DMS 273 (cell line): ENCODE measurements around the gene TMEM151A.

ENCODE experiments used
- DNase-seq: peaks from one replicate; lab custom pipeline; 2025; ENCODE audit not compliant: unreplicated experiment; lab: John Stamatoyannopoulos, UW

The TMEM151A gene

DNA sequence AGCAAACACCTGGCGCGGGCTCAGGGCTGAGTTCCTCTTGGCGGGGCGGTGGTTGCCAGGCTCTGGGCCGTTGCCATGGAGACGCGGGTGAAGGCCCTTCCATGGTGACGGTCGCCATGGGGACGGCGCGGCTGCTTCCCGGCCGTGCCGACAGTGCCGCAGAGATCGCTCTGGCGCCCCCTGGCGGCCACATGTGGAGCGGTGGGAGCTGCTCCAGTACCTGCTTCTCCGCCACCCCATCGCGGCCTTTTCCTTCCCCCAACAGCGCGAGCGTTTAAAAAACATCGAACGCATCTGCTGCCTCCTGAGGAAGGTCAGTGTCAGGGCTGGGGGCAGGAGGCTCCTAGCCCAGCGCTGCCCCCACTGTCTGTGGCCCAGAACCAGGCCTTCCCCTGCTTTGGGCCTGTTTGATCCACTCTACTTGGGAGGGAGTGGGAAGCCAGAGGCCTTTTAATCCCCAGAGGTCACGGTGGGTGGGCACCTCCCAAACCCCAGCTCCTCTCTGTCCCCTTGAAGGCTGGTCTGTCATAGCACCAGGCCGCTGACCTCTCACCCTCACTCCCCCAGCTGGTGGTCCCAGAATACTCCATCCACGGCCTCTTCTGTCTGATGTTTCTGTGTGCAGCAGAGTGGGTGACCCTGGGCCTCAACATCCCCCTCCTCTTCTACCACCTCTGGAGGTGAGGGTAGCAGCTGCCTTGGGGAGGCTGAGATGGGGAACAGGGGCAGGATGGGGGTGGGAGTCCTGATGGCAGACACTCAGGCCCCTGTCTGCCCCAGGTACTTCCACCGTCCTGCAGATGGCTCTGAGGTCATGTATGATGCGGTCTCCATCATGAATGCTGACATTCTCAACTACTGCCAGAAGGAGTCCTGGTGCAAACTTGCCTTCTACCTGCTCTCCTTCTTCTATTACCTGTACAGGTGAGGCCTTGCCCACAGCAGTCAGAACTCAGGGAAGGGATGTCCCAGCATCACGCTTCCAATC lies 8.9 kb upstream of the TMEM151A start:
- DNase-seq: peak; percentile 99

DNA sequence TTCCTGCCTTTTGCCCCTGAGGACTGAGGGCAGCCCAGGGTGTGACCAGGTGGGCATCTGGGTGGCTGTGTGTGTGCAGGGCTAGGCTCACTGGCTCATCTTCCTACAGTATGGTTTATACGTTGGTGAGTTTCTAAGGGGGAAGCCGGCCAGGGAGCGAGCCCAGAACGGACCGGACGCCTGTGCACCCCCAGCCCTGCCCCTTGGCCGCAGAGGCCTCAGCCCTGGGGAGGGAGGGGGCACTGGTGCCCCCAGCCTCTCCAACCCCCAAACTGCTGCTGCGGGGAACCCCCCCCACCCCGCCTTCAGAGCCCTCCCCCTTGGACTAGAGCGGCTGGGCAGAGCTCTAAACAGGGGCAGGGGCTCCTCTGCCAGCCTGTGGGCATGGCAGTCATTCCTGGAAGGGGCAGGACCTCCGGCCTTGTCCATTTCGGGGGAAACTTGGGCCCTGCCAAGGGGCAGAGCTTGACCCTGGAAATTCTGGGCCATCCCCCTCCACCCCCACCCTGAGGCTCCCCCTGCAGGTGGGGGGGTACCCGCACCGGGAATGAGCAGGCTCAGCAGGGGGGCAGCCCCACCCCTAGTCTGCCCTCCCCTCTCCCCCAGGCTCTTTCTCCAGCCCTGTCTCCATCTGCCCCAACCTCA lies 8.1 kb upstream of the TMEM151A start:
- DNase-seq: no peak

- no peak for DNase-seq
Measured at GRCh38 chr11:66284526-66285078, 7.1 kb upstream of the TMEM151A start.

DNA sequence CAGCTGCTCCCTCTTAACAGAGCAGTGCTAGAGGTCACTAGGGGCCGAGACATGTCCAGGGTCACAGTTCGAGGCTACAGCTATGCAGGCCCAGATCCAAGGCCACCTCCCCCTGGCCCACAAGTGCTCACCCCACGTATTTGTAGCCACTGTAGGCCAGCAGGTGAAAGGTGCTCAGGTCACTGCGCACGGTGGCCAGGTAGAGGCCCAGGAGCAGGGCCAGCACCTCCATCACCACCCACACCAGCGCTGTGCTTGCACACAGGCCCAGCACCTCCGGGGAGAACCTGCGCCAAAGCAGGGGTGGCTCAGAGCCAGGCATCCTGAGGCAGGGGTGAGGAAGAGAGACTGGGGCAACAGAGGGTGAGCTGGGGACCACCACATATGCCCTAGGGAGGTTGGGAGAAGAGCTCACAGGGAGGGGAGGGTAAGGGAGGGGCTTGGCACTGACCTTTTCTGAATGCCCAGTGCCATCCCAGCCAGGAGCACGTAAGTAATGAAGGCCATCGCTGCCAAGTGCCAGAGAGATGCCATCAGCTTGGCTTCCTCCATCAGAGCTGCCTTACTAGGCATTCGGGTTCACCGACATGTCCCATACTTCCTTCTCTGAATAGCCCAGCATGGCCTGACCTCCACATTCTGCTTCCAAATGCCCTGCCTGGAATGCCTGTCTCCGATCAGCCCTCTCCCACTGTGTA lies 6.3 kb upstream of the TMEM151A start:
- no peak for DNase-seq

DNA sequence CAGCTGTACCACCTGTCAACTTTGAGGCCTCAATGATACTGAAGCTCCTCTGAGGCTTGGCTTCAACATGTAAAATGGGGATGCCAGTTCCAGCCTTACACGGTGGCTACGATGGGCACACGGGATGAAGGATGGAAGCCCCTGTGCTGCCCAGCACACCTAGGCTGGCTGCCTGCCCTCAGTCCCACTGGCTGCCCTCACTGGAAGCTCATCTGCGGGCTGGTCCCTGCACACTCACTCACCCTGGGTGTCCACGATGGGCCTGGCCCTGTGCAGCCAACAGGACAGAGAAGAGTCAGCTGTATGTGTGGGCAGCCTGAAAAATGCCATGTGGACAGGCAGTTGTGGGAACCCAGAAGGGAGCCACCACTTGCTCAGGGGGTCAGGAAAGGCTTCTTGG lies 5.0 kb upstream of the TMEM151A start:
- DNase-seq: no peak

DNA sequence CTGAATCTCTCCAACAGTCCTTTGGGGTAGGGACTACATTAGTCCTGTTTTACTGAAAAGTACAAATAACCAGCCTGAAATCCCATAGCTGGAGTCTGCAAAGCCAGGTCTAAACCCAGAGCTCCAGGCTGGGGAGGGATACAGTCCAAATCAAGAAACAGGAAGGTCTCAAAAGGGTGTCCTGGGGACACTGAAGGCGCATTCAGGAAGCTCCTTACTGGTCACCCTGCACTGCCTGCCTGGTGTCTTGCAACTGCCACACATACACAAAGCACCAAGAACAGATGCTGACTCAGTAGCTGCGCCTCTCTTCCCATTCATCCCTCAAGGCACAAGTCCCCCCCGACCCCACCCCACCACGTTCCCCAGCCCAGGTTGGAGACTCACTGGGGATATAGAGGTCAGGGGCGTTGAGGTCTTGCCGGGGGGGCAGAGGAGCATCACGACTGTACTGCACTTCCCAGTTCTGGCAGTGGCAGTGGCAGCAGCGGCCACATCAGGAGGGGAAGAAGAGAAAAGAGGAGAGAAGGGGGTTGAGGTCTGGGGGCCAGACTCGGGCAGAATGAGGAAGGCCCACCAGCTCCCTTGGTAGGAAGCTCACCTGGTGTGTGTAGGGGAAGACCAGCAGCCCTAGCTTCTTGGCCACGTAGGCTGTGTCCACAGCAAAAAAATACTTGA lies 4.3 kb upstream of the TMEM151A start:
- DNase-seq: no peak

DNA sequence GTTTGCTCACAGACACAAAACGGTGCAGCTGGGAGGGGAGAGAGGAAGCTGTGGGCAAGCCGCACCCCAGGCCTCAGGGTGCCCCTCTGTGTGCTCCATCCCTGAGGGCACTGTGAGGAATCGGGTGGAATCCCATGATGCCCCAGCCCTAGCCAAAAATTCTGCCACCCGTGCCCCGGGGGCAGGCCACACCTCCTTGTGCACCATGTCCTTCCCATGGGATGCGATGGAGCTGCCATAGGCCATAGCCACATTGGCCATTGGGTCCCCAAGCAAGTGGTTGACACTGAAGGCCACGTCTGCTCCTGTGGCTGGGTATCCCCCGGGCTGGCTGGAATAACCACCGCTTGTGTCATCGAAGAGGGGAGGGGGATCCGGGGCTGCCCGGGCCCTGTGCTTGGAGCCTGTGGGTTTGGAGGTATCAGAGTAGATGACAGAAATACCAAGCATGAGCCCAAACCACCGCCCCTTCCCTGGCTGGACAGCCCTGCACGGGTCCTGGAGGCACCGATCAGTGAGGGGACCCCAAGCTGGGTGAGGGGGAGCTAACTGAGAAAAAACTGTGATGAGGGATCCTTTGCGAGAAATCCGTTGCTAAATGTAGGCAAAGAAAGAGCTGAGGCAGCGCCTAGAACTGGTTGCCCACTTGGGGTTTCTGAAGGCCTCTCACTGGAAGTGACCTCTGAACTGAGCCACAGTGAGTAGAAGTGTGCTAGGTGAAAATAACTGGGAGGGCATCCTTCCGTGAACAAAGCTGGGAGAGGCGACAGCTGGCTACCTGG lies 3.6 kb upstream of the TMEM151A start:
- no peak for DNase-seq

DNA sequence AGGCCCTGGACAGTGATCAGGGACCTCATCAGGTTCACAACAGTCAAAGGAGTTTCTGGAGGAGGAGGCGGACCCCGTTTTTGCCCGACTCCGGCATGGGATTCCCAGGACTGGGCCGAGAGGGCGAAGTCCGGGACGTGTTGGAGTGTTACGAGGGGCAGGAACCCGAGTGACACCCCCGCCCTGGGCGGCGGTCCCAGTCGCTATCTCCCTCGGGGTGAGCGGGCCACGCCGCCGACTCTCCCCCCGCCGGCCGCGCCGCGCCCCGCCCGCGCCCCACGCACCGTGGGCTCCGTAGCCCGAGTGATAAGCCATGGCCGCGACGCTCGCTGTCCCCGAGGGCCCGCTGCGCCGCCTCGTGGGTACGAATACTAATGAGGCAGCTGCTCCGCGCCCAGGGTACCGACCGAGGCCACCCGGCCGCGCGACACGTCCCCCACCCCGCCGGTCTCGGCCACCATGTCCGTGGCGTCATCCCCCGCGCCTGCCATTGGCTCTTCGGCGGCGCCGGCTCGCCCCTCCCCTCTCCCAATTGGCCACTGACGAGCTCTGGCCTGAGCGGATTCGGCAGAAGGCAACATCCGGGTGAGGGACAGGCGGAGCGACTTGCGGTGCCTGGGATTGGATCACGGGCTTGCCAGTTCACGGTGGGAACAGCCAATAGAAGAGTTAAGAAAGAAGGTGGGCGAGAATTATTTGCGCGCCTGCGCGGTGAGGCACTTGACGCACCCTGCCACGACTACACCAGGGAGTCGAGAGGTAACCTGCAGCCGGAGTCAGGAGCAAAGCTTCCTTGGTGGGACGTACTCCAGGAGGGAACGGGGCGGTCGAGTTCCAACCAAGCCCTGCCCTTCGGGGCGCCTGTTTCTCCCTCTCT lies 2.8 kb upstream of the TMEM151A start, which contains the start of gene YIF1A:
Gene YIF1A (minus strand): TSS at position 473 of the 877 bp plus-strand sequence. CDS start 158 bp downstream, at position 315.
- peak; percentile 98 for DNase-seq

DNA sequence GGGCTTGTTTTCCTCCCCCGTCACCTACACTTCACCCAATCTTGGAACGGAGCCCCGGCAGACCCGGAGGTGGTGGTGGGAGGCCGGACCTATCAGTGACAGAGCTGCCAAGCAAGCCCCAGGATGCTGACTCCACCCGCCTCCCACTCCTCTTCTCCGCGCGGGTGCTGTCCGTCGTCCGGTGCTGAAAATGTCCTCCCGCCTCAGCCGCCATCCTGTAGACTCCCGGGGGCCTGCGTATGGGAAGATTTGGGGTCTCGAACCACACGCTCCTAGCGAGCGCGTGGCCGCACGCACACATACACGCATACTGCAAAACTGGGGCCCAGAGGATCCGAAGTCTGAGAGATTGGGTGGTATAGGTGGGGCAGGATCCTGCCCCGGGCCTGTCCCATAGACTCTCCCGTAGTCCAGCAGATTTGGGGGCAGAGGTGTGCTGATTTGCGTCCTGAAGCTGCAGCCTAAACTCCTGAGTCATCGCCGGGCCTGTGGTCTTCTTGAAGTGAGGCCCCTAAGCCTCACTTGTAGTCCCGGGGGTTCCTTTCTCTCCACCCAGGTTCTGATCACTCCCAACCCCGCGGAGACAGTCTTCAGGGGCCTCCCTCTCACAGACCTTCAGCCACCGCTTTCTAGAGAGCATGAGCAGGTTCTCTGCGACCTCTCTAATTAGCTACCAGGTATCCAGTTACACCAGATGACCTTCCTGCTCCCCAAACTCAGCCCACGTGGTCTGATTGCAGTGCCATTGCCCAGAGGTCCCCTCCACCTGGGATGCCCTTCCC lies 2.0 kb upstream of the TMEM151A start:
- DNase-seq: peak; percentile 89

GRCh38 chr11:66290330-66290621 lies 1.4 kb upstream of the TMEM151A start:
- no peak for DNase-seq

DNA sequence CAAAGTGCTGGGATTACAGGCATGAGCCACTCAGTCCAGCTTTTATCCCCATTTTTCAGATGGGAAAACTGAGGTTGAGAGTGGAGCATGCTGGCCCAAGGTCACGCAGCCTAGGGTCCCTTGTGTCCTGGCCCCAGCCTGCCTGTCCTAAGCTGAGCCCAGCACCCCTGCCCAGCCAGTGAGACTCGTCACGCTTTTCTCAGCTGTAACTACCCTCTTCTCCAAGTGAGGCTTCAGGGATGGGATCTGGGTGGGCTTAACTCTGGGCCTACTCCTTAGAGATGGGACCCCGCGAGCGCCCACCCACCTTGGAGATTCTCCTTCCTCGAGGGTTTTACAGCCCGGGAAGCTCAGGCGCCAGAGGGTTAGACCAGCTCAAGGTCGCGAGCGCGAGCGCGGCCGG lies 390 bp upstream of the TMEM151A start:
- no peak for DNase-seq

GRCh38 chr11:66292543-66293332 lies 1.0 kb downstream of the TMEM151A start:
- no peak for DNase-seq

GRCh38 chr11:66293352-66293751 lies 1.7 kb downstream of the TMEM151A start:
- no peak for DNase-seq

- DNase-seq: no peak
Measured at GRCh38 chr11:66293777-66294625, 2.3 kb downstream of the TMEM151A start.

DNA sequence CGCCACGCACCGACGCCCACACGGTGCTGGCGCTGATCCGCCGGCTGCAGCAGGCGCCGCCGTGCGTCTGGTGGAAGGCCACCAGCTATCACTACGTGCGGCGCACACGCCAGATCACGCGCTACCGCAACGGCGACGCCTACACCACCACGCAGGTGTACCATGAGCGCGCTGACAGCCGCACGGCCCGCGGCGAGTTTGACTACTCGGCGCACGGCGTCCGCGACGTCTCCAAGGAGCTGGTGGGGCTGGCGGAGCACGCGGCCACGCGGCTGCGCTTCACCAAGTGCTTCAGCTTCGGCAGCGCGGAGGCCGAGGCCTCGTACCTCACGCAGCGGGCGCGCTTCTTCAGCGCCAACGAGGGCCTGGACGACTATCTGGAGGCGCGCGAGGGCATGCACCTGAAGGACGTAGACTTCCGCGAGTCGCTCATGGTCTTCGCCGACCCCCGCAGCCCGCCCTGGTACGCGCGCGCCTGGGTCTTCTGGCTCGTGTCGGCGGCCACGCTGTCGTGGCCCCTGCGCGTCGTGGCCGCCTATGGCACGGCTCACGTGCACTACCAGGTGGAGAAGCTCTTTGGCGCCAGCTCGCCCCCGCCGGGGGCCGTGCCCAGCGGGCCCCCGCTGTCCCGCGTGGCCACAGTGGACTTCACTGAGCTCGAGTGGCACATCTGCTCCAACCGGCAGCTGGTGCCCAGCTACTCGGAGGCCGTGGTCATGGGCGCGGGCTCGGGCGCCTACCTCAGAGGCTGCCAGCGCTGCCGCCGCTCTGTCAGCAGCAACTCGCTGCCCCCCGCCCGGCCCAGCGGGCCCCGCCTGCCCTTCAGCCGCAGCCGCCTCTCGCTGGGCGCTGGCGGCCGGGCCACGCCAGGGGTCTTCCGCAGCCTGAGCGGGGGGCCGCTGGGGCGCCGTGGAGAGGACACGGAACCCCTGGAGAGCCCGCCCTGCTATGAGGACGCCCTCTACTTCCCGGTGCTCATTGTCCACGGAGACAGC lies 3.2 kb downstream of the TMEM151A start:
- no peak for DNase-seq
